Keratinocyte (primary cell): ENCODE data around the gene ALK.

ENCODE experiments used
- EZH2 ChIP-seq: IDR thresholded peaks from one replicate; pipeline ENCODE4 v1.6.1; 2012; ENCODE audit warnings: inconsistent platforms, mild to moderate bottlenecking, low read length, moderate library complexity
- TF ChIP-seq, protein P1 (sequence below), 3 experiments: IDR thresholded peaks in 1 of 3; conservative IDR thresholded peaks in 1 of 3; optimal IDR thresholded peaks in 1 of 3; 2 replicates in 2 of 3; 3 replicates in 1 of 3; pipeline versions ENCODE3 to v1.5.1; 2011; ENCODE audit warnings: low read length in 3 of 3, mild to moderate bottlenecking in 3 of 3, moderate library complexity in 2 of 3, control low read depth in 1 of 3, inconsistent platforms in 1 of 3; ENCODE audit not compliant: insufficient read depth in 2 of 3; ENCODE audit errors: extremely low read depth in 1 of 3

DNA sequence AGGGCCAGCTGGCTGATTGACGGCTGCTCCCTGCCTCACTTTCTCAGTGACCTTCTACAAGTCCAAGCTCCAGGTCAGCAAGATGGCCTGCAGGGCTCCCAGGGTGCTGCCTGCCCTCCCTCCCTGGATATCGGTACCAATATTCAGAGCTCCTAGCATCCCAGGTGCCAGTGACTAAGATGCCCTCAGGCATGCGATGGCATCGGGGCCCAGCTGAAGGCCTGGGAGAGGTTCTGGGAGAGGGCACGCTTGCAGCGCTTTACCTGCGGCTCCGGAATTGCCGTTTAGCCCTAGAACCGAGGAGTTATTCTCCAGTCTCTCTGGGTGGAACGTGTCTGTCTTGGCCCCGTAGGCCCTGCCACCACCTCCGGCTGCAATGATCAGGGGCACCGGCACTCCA, 689.3 kb downstream of the ALK start:
- no peak for TF ChIP-seq EZH2
- TF ChIP-seq, protein P1, sequence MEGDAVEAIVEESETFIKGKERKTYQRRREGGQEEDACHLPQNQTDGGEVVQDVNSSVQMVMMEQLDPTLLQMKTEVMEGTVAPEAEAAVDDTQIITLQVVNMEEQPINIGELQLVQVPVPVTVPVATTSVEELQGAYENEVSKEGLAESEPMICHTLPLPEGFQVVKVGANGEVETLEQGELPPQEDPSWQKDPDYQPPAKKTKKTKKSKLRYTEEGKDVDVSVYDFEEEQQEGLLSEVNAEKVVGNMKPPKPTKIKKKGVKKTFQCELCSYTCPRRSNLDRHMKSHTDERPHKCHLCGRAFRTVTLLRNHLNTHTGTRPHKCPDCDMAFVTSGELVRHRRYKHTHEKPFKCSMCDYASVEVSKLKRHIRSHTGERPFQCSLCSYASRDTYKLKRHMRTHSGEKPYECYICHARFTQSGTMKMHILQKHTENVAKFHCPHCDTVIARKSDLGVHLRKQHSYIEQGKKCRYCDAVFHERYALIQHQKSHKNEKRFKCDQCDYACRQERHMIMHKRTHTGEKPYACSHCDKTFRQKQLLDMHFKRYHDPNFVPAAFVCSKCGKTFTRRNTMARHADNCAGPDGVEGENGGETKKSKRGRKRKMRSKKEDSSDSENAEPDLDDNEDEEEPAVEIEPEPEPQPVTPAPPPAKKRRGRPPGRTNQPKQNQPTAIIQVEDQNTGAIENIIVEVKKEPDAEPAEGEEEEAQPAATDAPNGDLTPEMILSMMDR (optimal IDR thresholded peaks at IDR 0.05 in 1 of 3, IDR thresholded peaks at IDR 0.05 in 1 of 3, conservative IDR thresholded peaks at IDR 0.05 in 1 of 3; ENCODE audit: extremely low read depth in 1 of 3, insufficient read depth in 2 of 3, low read length in 3 of 3) = no peak
